HG03097 (cell line): Measurements from ENCODE around the gene NFATC4.
"Not testable (repeated sequence)": the region's sequence is repeated elsewhere in the genome, so short reads cannot be mapped to it uniquely, and the experiment has no call there.

ENCODE experiments used
- ATAC-seq: cut with Tn5 transposase; IDR thresholded peaks from one replicate; pipeline ENCODE4 v1.9.1; 2021; ENCODE audit not compliant: unreplicated experiment, low FRiP score

The NFATC4 gene

DNA sequence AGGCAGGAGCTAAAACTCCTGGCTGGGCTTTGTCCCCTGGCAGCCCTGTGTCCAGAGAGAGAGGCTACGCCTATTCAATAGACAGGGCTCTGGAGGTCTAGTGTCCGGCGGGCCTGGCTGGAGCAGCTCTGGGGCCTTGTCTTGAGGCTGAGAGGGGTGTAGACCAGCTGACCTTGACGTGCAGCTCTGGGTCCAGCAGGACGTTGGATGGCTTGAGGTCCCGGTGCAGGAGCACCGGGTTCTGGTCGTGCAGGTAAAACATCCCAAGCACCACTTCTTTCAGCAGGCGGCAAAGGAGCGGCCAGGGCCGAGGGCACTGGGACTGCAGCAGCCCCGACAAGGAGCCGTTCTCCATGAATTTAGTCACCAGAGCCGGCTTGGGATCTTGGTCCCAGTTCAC lies 29.1 kb upstream of the NFATC4 start:
- ATAC-seq: no peak

DNA sequence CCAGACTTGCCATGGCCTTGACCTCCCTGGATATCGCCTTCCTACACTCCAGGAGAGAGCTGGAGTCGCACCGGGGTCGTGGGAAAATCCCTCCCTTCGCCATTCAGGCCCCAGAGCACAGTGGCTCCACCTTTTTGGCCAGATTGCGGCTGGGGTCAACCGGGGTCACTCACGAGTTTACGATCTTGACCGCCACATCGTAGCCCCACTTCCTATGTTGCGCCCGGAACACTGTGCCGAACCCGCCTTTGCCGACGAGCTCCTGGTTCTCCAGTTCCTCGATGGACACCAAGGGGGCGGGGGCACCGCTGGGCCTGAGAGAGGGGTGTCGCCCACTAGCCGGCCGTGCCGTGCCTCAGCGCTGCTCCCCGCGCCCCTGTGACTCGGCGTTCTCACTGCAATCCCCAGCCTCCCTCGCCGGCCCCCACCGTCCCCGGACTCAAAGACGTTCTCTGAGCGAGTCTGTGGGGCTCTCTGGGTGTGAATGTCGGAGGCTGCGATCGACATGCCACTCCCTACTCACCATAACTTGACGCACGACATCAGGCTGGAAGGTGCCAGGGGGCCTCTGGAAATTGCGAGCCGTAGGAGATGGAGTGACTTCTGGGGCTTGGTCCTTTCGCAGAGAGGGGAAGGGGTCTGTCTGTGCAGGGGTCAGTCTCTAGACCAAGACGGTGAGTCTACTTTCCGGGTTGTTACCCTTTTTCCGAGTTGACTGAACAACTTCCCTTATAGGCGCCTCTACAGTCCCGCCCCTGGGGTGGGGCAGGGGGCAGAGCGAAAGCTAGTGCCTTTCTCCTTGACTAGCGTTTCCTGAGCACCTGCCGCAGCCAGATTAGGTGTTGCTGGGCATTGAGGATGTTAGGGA lies 28.5 kb upstream of the NFATC4 start, which contains the start of gene RIPK3:
Gene RIPK3 (minus strand): TSS at position 708 of the 868 bp plus-strand sequence. CDS start 165 bp downstream, at position 543.
- ATAC-seq: no peak

DNA sequence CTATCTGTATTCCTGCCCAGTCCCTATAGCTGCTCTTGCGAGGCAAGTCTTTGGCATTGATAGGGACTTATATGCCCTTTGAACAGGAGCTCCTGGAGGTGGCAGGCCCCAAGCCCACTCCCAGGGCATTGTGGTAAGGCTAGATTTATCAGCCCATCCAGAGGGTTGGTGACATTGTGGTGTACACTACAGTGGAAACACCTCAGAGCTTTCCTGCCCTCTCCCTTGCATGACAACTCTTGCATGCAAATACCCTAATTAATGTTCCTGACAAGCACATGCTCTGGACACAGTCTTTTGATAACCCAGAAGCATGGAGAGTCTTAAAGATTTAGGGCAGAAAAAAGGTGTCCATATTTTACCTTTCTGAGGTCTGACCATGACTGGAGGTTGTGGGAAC lies 27.4 kb upstream of the NFATC4 start:
- ATAC-seq: no peak

DNA sequence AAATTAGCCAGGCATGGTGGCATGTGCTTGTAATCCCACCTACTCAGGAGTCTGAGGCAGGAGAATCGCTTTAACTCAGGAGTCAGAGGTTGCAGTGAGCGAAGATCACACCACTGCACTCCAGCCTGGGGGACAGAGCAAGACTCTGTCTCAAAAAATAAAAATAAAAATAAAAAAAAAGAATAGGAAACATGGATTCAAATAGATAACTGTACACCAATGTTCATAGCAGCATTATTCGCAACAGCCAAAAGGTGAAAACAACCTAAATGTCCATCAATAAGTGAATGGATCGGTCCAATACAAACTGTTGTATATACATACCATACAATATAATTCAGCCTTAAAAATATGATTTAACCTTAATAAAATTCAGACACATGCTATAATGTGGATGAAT lies 25.1 kb upstream of the NFATC4 start:
- no peak for ATAC-seq

DNA sequence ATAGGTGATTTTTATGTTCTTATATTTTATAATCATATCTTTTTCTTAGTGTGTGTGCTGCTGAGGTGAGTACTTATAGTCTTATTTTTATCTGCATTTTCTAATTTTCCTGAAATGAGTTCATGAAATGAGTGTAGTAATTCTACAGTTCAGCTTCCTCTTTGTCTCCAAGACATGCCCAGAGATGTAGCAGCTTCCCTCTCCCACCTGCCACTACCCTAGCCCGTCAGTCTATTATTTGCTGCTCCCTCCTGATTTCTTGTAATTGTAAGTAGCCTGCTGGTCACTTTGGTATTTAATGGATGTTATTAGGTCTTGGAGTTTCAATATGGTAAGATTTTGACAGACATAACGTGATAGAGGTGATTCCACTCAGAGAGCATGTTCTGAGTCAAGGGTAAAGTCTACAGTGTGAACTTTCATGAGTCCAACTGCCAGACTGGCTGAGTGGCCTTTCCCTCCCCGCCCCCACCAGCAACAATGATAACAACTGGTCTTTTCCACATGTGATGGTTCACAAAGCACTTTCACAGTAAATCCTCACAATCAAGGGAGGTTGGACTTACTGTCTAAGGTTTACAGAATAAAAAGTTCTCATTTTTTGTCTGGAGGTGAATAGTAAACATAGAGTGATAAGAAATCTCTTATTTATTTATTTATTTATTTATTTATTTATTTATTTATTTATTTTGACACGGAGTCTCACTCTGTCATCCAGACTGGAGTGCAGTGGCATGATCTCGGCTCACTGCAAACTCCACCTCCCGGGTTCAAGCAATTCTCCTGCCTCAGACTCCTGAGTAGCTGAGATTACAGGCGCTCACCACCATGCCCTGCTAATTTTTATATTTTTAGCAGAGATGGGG lies 24.0 kb upstream of the NFATC4 start:
- ATAC-seq: no peak

DNA sequence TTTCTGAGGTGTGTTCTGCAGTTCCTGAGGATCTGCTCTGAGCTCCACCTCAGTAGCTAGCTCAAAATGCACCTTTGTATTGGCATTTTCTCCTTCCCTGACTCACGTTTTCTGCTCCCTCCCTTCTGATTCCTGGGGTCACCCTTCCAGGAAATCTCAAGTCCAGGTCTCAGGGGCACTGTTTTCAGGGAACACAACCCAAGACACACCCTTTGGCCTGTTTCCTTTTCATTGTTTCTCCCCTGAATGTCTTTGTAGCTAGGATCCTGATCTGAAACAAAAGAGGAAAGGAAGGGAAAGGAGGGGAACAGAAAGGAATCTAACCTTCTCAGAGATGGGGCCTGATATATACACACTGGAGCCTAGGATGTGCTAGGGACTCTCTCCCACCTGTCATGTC lies 20.9 kb upstream of the NFATC4 start:
- ATAC-seq: no peak

DNA sequence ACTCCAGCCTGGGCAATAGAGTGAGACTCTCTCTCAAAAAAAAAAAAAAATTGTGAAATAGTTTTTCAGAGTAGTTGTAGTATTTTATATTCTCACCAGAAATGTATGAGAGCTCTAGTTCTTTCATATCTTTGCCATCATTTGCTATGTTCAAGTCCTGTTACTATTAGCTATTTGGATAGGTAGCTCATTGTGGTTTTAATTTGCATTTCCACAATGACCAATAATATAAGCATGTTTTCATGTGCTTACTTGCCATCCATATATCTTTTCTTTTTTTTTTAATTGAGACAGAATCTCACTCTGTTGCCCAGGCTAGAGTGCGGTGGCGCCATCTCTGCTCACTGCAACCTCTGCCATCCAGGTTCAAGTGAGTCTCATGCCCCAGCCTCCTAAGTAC lies 19.8 kb upstream of the NFATC4 start:
- ATAC-seq: no peak

DNA sequence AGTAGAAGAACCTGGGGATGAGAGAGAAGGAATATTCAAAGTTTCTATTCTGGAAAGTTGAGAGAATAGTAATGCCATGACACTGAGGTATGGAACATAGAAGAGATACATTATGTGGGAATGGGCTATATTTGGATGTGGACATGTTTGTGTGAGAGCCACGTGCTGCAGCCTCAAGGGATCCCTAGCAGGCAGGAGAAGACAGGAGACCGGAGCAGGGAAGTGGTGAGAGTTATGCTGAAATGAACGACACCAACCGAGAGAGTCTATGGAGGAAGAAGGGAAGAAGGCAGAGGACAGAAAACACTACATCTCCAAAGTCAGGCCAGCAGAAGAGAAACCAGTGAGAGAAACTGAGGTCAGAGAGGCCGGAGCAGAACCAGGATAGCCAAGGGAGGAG lies 18.2 kb upstream of the NFATC4 start:
- no peak for ATAC-seq

DNA sequence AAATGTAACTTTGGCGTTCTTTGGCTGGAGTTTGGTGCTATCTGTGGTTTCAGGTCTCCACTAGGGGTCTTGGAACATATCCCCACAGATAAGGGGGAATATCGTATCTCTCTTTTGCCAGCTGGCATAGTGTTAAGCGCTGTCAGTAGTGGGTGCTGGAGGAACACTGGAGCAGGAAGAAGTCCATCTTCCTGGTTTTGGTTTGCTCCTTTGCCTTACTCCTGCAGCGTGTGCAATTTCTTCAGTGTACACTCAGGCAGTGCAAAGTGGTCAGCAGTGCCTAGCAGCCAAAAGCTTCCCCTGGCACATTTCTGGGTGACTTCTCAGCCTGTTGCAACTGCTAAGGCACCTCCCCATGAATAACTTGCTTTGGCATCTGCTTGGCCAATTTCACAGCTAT lies 16.5 kb upstream of the NFATC4 start:
- ATAC-seq: no peak

DNA sequence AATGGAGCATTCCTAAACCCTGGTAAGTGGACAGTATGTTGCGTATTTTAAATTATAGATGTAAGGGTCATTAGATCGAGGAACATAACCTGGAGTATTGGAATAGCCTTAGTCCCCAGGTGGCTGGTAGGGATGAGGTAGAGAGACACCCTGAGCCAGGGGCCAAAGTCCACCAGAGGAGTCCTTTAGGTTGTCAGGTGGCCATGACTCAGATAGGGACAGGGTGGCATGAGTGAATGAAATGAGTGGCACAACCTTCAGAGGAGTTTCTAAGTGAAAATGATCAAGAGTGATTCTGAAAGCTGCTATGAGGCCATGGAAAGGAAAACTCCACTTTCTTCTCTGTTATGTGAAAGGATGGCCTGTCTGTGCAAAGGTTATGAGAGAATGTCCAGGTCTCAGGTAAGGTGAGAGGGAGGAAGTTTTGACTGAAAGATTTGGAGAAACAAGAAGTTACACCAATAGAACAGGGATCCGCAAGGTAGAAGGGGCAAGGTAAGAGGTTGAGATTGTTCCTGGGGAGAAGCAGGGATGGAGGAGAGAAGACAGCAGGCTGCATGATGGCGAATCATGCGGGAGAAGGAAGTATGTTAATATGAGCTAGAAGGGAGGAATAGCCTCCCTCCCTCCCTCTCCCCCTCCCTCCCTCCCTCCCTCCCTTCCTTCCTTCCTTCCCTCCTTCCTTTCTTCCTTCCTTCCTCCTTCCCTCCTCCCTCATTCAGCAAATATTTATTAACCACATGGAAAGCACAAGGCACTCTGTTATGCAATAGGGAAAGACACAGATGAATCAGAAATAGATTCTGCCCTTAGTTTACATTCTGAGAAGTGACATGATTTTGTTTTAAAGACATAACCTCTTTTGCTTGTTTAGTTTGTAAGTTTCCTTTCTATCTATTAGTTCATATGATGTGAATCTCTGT lies 14.2 kb upstream of the NFATC4 start:
- ATAC-seq: no peak

DNA sequence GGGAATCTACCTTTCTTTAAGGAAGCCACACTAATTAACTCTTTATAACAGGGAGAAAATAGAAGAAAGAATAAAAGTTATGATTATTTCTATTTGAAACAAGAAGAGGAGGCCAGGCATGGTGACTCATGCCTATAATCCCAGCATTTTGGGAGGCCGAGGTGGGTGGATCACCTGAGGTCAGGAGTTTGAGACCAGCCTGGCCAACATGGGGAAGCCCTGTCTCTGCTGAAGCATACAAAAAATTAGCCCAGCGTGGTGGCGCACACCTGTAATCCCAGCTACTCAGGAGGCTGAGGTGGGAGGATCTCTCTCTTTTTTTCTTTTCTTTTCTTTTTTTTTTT lies 13.5 kb upstream of the NFATC4 start:
- not testable (repeated sequence) for ATAC-seq

DNA sequence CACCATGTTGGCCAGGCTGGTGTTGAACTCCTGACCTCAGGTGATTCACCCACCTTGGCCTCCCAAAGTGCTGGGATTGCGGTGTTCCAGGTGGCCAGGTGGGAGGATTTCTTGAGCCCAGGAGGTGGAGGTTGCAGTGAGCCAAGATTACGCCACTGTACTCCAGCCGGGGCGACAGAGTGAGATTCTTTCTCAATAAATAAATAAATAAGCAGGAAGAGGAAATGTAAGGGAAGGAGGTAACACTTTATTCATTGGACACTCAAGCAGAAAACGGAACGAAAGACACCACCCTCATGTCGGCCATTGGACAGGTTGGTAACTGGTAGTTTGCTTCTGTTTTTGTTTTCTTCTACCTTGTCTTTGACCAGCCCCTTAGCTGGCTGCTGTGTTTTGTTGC lies 13.0 kb upstream of the NFATC4 start:
- no peak for ATAC-seq

DNA sequence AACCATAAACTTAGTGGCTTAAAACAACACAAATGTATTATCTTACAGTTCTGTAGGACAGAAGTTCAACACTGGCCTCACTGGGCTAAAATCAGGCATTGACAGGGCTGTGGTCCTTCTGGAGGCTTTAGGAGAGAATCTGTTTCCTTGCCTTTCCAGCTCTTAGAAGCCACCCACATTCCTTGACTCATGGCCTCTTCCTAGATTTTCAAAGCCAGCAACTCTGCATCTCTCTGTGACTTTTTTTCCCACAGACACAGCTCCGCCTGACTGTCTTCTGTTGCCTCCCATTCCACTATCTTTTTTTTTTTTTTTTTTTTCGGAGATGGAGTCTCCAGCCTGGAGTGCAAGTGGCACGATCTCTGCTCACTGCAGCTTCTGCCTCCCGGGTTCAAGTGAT lies 11.8 kb upstream of the NFATC4 start:
- ATAC-seq: no peak

DNA sequence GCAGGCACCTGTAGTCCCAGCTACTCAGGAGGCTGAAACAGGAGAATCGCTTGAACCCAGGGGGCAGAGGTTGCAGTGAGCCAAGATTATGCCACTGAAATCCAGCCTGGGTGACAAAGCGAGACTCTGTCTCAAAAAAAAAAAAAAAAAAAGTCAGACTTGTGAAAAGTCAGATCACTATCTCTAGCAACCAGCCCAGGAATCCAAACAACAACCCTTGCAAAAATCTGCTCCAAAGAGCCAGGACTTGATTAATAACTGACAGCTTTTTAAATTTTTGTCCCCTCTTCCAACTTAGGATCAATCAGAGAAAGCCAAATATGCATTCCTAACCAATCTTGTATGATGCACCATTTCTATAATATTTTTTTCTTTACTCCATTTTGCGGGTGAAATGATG lies 7.7 kb upstream of the NFATC4 start:
- ATAC-seq: no peak

DNA sequence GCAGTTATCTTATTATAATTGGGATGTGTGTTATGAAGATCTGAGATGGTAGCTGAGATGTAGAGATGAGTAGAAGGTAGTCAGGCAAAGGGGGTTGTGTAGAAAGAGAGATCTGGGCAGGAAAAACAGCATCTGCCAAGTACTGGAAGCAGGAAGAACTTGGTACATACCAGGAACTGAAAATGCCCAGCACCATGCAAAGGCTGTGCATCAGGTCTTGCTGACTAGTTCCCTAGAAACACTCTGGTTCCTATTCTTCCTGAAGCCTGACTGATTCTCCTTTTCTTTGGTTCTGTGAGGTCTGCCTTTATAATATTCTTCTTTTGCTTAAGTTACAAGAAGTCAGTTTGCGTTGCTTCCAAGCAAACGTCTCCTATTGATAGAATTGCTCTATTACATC lies 6.7 kb upstream of the NFATC4 start:
- ATAC-seq: no peak

DNA sequence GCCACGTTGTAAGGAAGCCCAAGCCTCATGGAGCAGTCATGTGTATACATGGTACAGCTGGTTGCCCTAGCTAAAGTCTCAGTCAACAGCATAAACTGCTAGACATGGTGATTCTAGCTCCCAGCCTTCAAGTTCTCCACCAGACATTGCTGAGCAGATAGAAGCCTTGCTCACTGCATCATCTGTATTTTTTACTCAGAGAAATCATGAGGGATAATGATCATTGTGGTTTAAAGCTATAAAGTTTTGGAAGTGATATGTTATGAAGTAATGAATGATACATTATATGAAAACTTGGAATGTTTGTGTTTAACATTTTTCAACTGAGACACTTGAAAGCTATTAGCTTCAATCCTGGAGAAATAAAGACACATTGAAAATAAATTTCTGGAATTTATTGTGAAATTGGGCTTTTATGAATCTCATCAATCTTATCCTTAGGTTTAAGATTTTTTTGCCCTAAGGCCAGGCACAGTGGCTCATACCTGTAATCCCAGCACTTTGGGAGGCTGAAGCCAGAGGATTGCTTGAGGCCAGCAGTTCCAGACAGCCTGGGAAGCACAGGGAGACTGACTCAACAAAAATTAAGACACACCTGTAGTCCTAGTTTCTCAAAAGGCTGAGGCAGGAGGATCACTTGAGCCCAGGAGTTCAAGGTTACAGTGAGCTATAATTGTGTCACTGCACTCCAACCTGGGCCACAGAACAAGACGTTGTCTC lies 5.6 kb upstream of the NFATC4 start:
- ATAC-seq: no peak

DNA sequence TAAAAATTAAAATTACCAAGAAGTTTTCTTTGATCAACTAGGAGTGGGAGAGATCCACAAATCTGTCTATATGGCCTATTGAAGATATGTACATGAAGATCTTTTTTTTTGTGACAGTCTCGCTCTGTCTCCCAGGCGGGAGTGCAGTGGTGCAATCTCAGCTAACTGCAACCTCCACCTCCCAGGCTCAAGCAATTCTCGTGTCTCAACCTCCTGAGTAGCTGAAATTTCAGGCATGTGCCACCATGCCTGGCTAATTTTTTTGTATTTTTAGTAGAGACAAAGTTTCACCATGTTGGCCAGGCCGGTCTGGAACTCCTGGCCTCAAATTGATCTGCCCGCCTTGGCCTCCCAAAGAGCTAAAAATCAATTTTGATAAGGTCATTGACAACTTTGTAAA lies 4.6 kb upstream of the NFATC4 start:
- ATAC-seq: no peak

DNA sequence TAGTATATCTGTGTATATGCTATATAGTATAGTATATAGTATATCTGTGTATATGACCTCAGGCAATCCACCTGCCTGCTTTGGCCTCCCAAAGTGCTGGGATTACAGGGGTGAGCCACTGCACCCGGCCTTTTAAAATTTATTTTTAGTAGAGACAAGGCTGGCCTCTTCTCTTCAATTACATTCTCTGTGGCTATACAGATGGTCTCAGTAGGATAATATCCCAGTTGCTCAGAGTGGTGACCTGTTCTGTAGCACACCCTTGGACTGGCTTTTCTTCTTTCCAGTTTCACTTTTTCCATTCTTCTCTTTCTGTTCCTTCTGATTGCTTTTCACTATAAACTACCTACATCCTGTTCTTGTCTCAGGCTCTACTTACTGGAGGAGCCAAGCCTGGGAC lies 3.1 kb upstream of the NFATC4 start:
- no peak for ATAC-seq

DNA sequence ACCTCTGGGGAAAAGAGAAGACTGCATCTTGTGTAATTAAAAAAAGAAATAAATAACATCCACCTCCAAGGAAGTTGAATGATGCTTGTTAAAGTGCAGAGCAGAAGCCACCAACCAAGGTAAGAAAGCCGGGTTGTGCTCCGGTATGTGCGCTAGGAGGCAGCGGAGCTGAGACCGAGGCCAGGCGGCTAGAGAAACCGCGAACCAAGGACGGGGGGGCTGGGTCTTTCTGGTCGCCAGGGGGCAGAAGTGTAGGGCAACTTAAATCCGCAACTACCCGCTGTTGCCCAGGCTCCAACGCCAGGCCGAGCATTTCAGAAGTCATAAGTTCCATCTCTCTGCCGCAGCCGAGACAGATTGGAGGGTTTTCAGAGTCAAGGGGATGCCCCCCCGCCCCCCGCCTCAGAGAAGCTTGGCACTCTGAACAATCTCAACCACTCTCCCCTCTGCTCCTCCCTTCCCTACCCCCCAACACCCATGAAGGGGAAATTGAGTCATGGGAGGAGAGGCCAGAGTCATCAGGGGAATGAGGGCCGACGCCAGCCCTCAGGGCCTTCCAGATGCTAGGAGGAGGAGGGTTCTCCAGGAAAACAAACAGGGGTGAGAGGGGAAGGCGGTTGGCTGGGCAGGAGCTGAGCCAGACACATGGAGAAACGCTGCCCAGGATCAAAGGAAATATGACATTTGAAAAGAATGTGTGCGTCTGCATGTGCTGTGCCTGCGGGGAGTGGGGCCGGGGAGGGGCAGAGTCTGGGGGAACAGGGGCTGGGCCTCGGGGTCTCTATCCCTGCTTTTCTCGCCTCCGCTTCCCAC lies 2.2 kb upstream of the NFATC4 start:
- no peak for ATAC-seq

DNA sequence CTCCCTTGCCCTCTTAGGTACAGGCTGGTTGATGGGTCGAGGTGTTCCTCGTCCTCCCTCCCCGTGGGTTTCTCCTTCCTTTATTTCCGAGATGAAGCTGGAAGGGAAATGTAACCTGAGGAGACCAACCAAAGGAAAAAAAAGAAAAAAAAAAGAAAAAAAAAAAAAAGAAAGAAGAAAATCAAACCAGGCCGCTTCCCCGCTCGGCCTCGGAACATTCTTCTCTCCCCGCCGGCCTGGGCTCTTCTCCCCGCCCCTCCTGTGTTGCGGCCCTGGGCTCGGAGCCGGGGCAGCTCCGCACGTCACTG lies 1.6 kb upstream of the NFATC4 start:
- ATAC-seq: no peak
